Activated CD4-positive, CD25-positive, alpha-beta regulatory T cell (primary cell): ENCODE measurements around the gene OSBPL1A.
"Not testable (repeated sequence)": the region's sequence is repeated elsewhere in the genome, so short reads cannot be mapped to it uniquely, and the experiment has no call there.

Experiments used
- DNase-seq, 4 experiments: peaks; one replicate each; lab custom pipeline; 2025; lab: John Stamatoyannopoulos, UW

Gene OSBPL1A

DNA sequence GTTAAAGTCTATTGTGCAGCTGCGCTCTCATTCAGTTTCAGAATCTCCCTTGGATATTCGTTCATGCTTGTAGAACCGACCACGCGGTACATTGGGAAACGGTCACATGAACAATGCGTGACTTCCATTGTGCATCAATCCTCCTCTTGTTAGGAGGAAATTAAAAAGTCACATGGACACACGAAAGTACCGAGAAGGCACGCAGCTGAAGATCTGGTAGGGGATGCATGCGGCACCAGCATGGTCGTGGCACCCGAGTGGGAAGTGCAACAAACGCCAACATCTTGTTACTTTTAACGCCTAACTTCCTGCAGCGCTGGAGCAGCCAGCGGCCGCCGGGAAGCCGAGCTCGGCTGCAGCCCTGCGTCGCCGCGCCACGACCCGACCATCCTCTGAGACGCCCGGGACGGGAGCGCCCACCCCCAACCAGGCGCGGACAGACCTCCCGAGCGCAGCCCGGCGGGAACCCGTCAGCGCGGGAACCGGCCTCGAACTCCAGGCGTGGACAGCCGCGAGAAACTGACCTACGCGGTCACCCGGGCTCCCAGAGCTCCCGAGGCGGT is 412 bp downstream of the OSBPL1A start:
- peak in 2 of 4 experiments; percentile 3 to 6 for DNase-seq

DNA sequence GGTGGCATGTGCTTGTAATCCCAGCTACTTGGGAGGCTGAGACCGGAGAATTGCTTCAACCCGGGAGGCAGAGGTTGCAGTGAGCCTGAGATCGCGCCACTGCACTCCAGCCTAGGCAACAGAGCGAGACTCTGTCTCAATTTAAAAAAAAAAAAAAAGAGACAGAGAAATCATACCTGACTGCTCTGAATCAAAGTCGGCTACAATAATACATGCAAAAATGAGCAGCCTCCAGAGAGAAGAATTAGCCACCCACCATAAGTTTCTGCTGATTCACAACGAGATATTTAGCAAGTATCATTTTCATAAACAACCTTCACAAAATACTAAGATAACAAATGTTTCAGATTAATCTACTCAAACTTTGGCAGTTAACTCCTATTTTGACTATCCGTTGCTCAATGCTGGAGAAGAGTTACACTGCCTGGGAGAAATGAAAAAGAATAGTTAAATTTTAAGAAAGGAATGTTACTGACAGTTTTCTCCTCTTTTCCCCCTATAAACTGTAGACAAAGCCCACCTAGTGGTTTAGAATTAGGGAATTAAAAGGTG is 1.5 kb downstream of the OSBPL1A start:
- no peak for DNase-seq

DNA sequence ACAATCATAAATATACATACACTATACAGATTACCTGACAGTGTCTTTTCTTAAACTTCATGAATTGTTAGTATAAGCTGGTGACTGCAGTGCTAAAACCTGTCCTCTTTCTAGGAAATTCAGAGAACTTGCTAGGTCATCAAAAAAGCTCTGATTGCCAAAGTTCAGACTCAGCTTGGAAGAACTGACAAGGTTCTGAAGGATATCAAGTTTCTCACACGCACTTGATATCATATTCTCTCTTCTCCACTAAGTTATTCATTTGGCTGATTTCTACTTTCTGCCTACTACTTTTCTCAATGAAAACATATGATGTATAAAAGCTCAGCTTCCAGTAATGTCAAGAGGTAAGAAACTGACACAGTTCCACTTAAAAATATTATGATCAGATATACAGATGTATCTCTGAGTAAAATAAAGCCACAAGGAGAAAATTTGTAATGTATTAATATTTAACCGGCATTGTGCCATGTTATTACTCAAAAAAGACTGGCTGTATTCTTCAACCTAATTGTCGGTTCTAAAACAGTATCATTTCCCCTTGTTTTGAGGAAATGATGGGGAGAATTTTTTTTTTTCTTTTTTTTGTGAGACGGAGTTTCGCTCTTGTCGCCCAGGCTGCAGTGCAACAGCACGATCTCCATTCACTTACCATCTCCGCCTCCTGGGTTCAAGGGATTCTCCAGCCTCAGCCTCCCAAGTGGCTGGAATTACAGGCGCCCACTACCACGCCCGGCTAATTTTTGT is 2.4 kb downstream of the OSBPL1A start:
- DNase-seq, result no peak

DNA sequence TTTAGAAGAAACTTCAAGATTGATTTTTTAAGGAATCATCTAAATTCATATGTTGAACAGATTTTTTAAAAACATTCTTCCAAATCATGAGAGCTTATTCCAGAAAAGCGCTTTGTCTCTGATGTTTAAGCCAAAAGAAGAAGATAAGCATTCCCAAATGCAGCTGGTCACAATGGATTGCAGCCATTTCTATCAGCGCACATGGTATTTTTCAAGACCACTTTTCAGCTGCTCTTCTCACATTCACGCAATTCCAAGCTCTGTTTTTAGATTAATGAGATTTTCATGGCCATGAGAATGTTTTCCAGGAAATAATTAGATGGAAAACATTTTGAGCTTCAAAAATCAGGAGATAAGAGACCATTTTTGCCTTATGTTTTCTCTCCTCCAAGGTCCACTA is 8.7 kb downstream of the OSBPL1A start:
- no peak for DNase-seq

DNA sequence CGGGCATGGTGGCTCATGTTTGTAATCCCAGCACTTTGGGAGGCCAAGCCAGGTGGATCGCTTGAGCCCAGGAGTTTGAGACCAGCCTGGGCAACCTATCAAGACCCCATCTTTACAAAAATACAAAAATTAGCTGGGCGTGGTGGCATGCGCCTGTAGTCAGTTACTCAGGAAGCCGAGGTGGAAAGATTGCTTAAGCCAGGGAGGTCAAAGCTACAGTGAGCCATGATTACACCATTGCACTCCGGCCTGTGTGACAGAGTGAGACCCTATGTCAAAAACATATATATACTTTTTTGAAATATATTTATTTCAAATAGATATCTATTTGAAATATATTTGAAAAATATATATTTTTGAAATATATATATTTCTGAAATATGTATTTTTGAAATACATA is 10.9 kb downstream of the OSBPL1A start:
- no peak for DNase-seq

DNA sequence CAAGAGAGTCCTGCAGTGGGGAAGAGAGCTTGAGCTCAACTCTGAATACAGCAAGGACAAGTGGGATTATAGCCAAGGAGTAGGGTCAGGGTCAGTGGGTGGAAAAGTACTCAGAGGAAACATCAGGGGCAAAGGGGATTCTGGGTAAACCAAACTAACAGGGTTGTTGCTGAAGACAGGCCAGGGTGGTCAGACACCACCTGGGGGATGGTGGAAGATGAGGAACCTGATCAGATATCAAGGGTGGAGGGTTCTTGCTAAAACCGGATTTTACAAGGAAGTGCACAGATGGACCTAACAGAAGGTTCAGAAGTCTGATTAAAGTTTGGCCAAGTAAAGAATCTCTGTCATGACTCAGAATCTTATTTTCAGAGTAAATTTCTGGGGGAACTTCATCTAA is 16.5 kb downstream of the OSBPL1A start:
- DNase-seq, result no peak

DNA sequence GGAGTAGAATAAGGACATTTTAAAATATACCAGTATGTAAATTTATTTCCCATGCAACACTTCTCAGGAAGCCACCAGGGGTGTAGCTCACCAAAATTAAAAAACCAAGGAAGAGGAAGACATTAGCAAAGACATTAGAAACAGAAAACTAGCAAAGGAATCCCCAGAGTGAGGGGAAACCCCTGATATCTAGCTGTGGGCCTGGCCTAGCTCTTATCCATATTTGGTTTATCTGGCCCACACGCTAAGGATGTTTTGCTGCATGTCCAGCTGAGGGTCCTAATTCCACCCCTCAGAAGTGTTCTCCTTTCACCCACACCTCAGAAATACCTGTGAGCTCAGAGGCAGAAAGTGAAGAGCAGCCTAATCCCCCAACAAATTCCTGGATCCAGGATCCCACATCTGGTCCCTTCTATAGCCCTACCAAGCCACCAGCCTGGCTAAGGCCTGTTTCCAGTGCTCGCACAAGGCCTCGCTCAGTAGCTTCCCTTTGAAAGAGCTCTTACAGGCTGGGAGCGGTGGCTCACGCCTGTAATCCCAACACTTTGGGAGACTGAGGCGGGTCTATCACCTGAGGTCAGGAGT is 17.4 kb downstream of the OSBPL1A start:
- no peak for DNase-seq

DNA sequence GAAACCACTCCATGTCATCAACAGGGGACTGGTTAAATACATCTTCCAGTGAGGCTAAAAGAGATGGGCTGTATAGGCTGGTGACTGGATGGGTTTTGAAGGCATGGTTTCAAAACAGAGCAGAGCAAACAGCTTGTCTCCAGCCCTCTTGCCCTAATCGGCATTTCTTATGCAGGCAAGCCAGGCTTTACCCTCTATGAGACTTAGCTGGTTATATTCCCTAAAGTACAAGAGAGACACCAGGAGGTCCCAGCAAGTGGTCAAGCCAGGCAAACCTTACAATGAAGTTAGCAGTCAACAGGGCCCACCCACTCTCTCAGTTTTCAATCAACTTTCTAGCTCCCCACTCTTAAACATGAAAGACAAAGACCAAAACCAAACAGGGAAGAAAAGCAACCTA is 19.0 kb downstream of the OSBPL1A start:
- no peak for DNase-seq

DNA sequence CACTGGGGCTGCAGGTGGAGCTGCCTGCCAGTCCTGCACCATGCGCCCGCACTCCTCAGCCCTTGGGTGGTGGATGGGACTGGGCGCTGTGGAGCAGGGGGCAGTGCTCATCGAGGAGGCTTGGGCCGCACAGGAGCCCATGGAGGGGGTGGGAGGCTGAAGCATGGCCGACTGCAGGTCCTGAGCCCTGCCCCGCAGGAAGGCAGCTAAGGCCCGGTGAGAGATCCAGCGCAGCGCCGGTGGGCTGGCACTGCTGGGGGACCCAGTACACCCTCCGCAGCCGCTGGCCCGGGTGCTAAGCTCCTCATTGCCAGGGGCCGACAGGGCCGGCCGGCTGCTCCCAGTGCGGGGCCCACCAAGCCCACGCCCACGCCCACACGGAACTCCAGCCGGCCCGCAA is 21.1 kb downstream of the OSBPL1A start:
- not testable (repeated sequence) for DNase-seq

DNA sequence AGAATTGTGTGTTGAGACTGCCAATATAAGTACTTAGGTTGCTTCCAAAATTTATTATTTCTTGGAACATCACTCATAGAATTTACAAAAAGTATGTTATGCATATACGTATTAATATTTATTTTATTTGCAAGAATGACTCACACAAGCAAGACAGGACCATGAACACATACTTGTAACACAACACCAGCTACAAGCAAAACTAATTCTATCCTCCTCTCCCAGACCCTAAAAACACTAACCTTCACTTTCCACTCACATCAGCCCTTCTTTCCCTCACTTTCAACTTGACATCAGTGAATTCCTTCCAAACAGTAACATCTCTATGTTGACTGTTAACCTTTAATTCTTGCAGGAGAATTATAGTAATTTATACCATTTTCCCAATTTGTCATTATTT is 24.3 kb downstream of the OSBPL1A start:
- no peak for DNase-seq

DNA sequence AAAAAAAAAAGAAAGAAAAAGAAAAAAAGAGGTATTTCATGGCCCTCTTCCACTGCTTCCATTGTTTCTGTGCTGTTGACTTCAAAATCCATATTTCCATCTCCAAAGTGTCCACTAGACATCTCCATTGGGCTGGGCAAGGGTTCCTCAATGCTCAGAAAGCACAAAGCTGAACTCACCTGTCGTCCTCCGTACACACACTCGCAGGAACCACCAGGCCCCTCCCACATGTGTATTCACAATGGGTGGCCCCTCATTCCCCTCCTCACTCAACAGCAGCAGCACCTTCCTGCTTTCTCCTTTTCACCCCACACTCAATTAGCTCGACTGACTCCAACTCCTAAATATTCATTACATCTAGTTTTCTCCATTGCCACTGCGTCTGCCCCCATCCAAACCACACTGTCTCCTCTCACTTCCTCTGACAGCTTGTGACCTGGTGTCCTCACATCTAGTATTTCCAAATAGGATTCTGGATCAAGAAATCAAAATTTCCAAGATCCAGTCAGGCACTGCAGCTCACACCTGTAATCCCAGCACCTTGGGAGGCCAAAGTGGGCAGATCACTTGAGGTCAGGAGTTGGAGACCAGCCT is 25.2 kb downstream of the OSBPL1A start:
- DNase-seq, result no peak

DNA sequence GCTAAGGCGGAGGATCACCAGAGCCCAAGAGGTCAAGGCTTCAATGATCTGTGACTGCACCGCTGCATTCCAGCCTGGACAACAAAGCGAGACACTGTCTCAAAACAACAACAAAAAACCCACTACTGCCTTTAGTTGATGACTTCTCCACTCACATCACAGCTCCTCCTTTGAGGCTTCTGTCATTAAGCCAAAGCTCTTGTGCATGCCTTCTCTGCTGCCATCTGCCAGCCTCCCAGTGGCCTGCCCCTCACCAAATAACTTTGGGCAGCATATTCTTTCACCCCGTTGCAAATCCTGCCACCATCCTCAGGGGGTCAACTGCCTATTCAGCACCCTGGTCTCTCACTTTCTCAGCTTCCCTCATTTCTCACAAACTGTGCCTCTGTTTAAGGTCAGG is 27.5 kb downstream of the OSBPL1A start:
- DNase-seq, result no peak

DNA sequence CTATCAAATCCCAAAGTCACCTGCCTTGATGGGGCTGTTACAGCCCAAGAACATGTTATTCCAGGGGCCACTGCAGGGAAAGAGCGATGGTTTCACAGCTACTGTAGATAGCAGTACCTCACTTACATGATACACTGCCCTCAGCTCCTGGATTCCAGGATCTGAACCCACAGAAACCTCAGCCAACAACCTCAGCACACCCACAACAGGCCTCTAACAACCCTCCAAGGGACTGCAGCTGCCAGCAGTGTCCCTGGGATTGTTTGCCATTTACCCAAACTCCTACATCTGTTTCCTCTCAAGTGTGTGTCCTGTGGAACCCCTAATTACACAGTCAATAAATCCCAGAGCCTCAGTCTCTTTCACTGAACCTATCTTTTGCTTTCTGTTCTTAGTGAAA is 28.2 kb downstream of the OSBPL1A start:
- no peak for DNase-seq

DNA sequence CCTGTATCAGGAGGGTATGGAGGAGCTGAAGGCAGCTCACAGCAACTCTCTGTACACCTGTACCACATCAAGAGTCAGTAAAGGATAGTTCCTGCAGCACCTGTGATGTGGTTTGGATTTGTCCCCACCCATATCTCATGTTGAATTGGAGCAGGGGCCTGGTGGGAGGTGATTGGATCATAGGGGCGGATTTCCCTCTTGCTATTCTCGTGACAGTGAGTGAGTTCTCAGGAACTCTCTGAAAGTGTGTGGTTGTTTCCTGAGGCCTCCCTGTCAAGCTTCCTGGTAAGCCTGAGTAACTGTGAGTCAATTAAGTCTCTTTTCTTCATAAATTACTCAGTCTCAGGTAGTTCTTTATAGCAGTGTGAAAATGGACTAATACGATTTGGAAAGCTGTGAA is 28.9 kb downstream of the OSBPL1A start:
- no peak for DNase-seq

DNA sequence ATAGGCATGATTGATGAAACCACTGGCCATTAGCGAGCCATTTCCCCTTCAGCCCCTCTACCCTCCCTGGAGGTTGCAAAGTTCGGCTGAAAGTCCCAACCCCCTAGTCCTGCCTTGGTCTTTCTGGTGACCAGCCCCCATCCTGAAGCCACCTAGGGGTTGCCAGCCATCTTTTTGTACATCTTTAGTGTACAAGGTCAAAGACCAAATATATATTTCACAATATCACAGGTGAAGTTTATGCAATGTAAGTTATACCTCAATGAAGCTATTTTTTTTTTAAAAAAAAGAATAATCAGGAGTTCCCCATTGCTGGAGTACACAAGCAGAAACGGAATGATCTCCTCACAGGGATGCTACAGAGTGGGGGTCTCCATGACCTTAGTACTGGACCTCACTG is 31.3 kb downstream of the OSBPL1A start:
- no peak for DNase-seq

DNA sequence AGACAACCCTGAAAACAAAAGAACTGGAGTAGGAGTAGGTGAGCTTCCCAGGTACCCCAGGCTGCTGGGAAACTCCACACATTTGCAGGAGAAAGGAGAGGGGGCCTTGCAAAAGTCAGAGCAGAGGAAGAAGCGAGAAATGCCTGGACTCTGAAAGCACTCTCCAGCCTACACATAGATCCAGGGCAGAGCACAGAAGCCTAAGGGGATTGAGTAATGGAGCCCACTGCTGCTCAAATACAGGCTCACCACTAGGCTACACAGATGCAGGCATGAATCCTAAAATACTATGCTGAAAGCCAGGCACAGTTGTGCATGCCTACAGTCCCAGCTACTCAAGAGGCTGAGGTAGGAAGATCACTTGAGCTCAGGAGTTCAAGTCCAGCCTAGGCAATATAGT is 33.4 kb downstream of the OSBPL1A start:
- DNase-seq, result no peak

DNA sequence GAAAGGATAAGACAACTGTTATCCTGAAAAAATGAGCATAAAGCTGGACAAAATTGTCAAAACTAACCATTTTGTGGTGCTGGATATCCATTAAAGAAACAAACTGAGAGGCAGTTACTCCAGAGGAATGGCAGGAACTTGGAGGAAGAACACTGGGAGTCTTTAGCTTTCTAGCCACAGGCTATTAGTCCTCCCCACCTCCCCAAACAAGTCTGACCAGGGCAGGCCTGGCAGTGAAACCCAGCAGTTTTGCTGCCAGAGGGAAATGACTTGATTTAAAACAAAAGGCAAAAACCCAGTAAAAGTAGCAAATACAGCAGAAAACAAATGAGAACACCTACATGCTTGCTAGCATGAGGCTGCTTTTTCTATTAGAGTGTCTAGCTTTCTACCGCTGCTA is 34.9 kb downstream of the OSBPL1A start:
- DNase-seq, result no peak

DNA sequence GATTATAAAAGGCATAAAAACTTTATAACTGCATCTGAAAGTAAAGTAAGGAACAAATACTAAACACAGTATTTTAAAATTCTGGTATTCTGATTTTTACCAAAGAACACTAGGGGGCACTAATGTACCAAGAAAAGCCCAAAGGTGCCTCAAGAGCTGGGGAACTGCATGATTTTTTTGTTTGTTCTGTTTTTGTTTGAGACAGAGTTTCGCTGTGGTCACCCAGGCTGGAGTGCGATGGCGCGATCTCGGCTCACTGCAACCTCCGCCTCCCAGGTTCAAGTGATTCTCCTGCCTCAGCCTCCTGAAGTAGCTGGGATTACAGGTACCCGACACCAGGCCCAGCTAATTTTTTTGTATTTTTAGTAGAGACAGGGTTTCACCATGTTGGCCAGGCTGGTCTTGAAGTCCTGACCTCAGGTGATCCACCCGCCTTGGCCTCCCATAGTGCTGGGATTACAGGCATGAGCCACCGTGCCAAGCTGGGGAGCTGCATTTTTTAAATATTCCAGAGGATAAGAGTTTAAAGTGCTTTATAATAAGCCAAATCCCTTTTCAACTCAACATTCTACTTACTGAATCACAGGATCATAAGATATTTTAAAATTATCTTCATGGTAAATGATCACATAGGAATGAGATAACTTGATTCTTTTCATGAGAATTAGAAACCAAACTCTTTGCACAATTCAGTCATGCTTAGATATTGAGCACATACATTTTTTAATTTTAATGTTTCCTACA is 37.7 kb downstream of the OSBPL1A start:
- not testable (repeated sequence) for DNase-seq

DNA sequence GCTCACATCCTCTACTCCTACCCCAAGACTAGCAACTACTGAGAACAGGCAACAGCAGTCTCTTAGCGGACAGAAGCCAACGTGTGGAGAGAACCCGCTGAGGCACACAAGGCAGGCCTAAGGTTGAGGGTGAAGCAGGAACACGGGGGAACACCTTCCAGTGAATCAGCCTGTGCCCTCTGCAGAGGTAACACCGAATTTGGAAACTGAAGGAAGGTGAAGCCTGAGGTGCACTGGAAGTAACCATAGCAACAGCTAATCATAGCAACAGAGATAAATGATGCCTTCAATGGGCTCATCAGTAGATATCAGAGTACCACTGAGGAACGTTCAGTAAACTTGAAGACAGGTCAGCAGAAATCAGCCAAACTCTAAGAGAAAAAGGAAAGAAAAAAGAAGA is 43.3 kb downstream of the OSBPL1A start:
- DNase-seq, result no peak

DNA sequence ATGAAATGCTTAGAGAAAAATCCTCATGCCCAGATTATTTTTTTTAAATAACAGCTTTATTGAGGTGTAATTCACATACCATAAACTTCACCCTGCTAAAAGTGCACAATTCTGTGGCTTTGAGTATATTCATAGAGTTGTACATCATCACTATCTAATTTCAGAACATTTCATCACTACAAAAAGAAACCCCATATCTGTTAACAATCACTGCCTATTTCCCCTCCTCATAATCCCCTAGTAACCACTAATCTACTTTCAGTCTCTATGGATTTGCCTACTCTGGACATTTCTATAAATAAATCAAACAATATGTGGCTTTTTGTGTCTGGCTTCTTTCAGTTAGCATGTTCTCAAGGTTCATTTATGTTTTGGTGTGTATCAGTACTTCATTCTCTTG is 51.4 kb downstream of the OSBPL1A start:
- no peak for DNase-seq

DNA sequence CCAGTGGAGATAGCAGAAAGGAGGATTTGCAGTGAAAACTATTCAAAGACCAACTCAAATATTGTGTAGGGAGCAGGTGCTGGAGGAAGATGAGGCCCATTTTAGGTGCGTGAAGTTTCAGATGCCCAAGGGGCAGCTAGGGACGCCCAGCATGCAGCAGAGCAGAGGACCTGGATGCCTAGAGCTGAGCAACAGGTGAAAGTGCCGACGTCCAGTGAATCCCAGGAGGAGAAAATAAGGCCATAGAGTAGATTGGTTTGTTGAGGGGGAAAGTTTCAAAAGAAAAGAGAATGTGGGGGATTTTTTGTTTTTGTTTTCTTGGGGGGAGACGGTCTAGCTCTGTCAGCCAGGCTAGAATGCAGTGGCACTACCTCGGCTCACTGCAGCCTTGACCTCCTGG is 53.1 kb downstream of the OSBPL1A start:
- no peak for DNase-seq

DNA sequence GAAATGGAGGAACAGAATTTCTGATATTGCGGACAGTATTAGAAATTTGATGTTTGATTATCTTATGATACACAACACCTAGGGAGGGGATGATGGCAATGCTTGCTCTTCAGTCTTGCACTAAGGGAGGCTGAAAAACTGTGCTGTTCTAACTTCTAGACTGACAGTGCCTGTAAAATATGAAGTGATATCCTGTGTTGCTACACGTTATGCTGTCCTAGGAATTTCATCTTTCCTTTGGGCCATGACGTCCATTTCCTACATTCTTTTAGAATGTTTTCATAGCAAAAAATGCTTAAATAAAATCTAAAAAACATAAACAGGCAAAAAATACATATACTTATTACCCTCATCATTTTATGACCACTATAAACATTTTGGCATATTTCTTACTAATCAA is 55.3 kb downstream of the OSBPL1A start:
- no peak for DNase-seq
